ENCODE data around the gene GNAZ. TPM values are rescaled to one million over a fixed set of nuclear protein-coding genes. Genes with fewer than 3 reads are reported as not detected.

GNAZ gene
- total RNA-seq, 1 experiment from 2014 or later: 5.0 TPM

GRCh38 chr22:23058481-23059283 lies 11.6 kb upstream of the GNAZ start:
- Mint-ChIP-seq H3K9me3 (peaks cover 5 to 11% of the 10 kb centered on the region in 2 experiments; a peak in 3 of 5 replicates), H3K36me3 (ENCODE audit: insufficient read depth in 1 of 3, low read depth in 3 of 3) (peaks cover 0 to 4% (median 0%) of the 10 kb centered on the region in 3 experiments; a peak in 2 of 7 replicates), H3K27ac (no peak overlapping the region), H3K4me1 (peaks cover 4 to 17% of the 10 kb centered on the region in 2 experiments), H3K4me3 (no peak overlapping the region), H3K27me3 (ENCODE audit: low read depth) (peaks cover 83% of the 10 kb centered on the region)
- Histone ChIP-seq H3K9me3 (ENCODE audit: control insufficient read depth, low read depth, low read length) (no peaks in the 10 kb centered on the region), H3K79me1 (ENCODE audit: insufficient read depth, low read depth, low read length, poor library complexity, severe bottlenecking) (no peaks in the 10 kb centered on the region), H3K4me1 (ENCODE audit: insufficient read depth, low read length) (no peaks in the 10 kb centered on the region), H3K23ac (ENCODE audit: insufficient read length, low read depth, low read length) (no peak overlapping the region), H3K56ac (ENCODE audit: insufficient read length, low read depth, low read length) (no peak overlapping the region), H3K27ac (ENCODE audit: insufficient read length, low read depth, low read length) (no peak overlapping the region), H3K79me2 (ENCODE audit: insufficient read depth, low read length) (no peaks in the 10 kb centered on the region), H2BK5ac (ENCODE audit: insufficient read length, low read length) (no peak overlapping the region), H2BK15ac (ENCODE audit: low read depth, low read length) (no peak overlapping the region), H2BK12ac (ENCODE audit: insufficient read length, low read depth, low read length) (no peak overlapping the region), H2BK120ac (ENCODE audit: low read depth, low read length, poor library complexity, severe bottlenecking) (no peak overlapping the region), H4K91ac (ENCODE audit: insufficient read length, low read depth, low read length) (no peak overlapping the region), H3K4me2 (ENCODE audit: insufficient read depth, insufficient read length, low read length) (no peak overlapping the region), H3K27me3 (ENCODE audit: insufficient read depth, low read length) (no peaks in the 10 kb centered on the region; the same call in 1 of the 2 replicates), H3K23me2 (ENCODE audit: insufficient read length, low read depth, low read length, poor library complexity, severe bottlenecking) (no peaks in the 10 kb centered on the region), H2AFZ (ENCODE audit: low read length) (no peak overlapping the region), H3K4ac (ENCODE audit: low read depth, low read length) (no peak overlapping the region), H2AK5ac (ENCODE audit: insufficient read length, low read length) (no peak overlapping the region), H4K20me1 (ENCODE audit: control insufficient read depth, insufficient read depth, insufficient read length) (no peaks in the 10 kb centered on the region), H4K8ac (replicated peaks; ENCODE audit: insufficient read length, low read depth, low read length) (no peak overlapping the region), H4K5ac (ENCODE audit: insufficient read length, low read depth, low read length) (no peak overlapping the region), H3T11ph (ENCODE audit: low read length) (no peak overlapping the region), H3K9ac (ENCODE audit: extremely low read depth, insufficient read length, low read length) (no peak overlapping the region), H2BK20ac (ENCODE audit: low read depth, low read length, poor library complexity, severe bottlenecking) (no peak overlapping the region), H3K18ac (ENCODE audit: insufficient read length, low read depth, low read length) (no peak overlapping the region), H3K14ac (ENCODE audit: insufficient read depth, low read length) (no peak overlapping the region)
- no CpG with 5 or more reads among the region's 9 CpGs for WGBS (ENCODE audit: extremely low coverage, insufficient read length, low lambda C conversion rate)
- DNase-seq: peak; percentile 15
- TF ChIP-seq CTCF (conservative IDR thresholded peaks at IDR 0.05): no peak
